GM18498 (cell line): ENCODE measurements around the gene EIF4EBP3.

ENCODE experiments used
- ATAC-seq: cut with Tn5 transposase; IDR thresholded peaks from one replicate; pipeline ENCODE4 v1.9.1; 2021; ENCODE audit warnings: mild to moderate bottlenecking, moderate library complexity; ENCODE audit not compliant: unreplicated experiment

Gene EIF4EBP3

DNA sequence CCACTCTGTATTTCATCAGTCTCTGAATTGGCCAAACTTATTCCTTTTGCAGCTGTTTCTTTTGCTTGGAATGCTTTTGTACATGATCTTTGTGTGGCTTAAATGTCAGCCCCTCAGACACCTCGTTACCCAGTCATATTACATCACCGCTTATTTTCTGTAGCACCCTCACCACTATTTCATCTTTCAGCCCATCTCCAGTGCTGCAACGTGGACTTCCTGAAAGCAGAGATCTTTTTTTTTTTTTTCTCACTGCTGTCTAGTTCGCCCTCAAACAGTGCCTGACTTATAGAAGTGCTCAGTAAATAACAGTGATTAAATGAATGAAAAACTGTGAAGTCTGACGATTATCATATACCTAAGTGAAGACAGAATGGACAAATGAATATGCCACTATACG, 9.0 kb downstream of the EIF4EBP3 start:
- no peak for ATAC-seq

DNA sequence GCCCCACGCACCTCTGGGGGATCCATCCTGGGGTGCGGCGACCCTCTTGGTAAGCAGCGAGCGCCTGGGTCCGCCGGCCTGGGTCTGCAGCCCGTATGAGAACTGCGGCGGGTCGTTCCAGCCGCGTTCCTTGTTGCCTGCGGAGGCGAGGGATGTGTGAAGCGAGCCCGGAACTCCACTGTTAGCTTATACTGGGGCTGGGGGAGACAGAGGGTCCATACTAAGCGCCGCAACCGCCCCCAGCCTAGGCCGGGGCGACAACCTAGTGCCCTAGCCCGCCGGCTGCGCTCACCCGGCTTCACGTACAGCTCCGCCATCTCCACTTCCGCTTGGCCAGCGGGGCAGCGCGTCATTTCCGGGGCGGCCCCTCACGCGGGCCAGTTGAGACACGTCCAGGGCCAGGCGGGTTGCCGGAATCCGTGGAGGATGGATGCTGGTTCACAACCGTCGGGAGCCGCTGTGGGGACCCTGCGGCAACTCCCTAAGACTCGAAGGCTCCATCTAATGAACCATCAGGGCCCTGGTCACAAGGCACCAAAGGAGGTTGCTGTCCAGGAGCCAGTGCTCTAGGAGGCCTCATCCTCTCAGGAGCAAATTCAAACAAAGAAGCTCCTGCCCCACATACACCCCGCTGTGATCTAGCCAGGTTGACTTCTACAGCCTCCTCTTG, 9.8 kb downstream of the EIF4EBP3 start, which contains the start of gene SRA1:
Gene SRA1 (minus strand): TSS at position 338 of the 670 bp plus-strand sequence. CDS start 21 bp downstream, at position 317.
- peak; percentile 96 for ATAC-seq

DNA sequence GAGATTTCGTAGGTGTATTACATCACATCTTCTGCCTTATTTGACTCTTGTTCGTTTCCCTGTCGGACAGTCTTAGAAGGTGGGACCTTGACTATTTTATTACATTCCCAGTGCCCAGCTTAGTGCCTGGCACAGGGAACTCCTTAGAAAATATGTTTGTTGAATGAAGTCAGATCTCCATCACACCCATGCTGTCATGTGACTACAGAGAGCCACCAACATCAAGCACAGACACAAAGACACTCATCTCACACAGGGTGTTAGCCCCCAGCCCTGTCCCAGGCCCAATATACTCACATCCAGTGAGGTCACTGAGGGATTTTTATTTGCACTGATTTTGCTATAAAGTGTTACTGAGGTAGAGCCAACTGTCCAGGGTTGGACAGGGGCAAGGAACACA, 10.5 kb downstream of the EIF4EBP3 start:
- ATAC-seq = no peak

DNA sequence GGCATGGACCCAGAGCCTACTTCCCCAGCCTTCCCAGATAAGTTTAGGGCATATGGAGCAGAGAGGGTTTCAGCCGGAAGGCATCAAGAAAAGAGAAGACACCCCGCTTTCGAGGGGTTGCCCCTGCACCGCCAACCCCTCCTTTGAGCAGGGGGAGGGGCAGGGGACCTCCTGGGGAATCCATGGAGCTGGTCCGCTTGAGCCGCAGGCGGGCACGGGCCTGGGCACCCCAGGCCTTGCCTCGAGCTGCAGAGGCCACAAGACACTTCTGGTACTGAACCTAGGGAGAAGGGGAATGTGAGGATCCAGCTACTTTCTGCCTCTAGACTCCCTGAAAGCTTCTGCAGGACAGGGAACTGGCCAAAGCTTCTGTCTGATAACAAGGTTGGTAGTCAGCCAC, 11.1 kb downstream of the EIF4EBP3 start:
- no peak for ATAC-seq

DNA sequence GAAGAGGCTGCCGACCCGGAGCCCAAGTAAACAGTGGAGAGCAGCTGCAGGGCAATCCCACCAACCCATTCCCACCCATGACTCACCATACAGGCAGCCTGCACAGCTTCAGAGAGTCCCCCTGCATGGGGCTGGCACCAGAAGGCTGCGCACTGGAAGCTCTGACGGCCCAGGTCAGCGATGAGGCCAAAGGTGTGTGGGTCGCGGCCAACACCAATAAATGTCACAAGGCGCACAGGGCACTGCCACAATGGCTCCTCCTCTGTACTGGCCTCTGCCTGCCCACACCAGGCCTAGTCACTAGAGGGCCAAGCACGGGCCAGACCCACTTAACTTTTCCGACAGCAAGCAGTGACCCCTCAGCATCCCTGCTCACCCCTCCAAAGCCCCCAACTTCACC, 12.8 kb downstream of the EIF4EBP3 start:
- no peak for ATAC-seq

DNA sequence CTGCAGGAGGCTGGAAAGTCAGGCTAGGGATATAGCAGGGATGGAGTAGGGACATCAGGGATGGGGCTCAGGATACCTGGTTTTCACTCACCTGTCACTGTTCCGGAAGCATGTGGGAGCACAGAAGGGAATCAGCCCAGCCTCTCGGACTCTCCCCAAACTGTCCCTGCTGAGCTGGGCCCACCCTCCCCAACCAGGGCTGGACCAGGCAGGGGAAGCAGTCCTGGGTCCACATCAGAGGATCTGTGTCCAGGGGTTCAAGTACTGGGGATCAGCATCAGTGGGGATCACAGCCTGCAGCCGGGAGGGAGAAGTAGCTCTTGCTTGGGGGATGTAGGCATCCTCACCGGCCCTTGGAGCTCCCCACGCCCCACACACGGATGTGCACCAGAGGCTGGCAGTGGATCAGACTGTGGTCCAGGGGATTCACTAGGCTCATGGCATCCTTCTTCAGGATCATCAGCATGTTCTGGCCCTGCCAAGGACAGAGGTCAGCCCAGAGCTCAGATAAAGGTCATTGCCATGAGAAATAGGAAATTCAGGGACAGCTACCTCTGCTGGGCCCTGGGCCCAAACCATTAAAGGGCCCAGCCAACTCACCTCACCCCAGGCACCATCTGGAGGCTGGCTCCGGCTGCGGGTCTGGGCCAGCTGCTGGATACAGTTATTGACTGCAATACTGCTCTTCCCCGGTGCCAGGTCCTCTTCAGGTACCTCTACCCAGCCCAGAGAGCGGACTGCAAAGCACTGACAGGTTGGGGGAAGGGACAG, 14.5 kb downstream of the EIF4EBP3 start:
- no peak for ATAC-seq

DNA sequence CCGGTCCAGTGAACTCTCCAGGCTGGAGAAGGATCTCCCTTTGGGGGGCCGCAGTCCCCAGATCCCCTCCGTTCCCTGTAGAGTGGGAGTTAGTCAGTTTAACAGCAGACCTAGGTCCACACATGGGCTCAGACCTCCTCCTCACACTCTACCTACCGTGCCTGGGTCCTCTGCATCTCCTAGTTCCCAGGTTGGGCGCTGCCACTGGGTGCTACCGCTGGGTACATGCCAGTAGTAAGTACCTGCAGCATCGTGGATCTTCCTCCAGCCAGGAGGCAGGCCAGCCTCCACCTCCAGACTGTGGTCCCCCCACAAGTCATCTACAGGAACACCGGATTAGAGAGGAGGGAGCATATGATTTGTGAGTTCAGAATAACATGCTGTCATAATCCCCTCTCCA, 16.1 kb downstream of the EIF4EBP3 start:
- no peak for ATAC-seq

DNA sequence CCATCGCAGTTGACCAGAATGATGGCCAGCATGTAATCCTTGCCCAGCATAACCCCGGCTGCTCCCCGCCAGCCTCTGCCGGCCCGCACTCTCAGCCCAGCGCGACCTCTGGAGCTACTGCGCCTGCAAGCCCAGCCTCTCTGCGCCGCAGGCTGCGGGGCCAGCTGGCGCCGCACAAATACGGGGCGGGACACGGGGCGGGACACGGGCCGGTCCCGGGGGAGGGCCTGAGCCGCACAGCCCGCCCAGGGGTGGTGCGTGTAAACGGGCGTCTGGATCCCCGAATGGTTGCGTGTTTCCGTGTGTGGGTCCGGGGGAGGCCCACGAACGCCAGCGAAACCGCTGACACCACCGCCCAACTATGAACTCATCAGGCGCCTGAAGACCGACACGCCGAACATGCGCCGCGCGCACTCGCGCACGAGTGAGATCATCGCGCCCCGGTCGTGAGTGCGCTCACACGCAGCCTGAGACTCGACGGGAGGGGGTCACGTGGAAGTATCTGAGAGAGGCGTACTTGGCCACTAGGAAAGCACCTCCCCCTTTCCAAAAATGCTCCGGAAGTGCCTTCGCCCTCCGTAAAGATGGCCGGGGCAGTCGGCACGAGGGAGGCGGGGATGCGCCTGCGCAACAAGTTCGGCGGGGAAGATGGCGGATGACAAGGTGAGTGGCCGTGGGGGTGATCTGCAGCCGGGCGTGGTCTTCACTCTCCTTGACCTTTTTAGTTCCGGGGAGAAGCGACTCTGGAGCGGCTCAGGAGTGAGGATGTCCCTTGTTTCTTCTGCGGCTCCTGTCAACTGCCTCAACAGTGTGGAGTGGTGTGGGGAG, 16.9 kb downstream of the EIF4EBP3 start, which contains the start of the genes APBB3 and SLC35A4:
Gene APBB3 (minus strand): TSS at position 403 of the 828 bp plus-strand sequence. CDS start 353 bp downstream, at position 50.
Gene SLC35A4 (plus strand): TSS at position 633 of the 828 bp plus-strand sequence. CDS start 2,342 bp downstream, outside the sequence.
- peak; percentile 89 for ATAC-seq

DNA sequence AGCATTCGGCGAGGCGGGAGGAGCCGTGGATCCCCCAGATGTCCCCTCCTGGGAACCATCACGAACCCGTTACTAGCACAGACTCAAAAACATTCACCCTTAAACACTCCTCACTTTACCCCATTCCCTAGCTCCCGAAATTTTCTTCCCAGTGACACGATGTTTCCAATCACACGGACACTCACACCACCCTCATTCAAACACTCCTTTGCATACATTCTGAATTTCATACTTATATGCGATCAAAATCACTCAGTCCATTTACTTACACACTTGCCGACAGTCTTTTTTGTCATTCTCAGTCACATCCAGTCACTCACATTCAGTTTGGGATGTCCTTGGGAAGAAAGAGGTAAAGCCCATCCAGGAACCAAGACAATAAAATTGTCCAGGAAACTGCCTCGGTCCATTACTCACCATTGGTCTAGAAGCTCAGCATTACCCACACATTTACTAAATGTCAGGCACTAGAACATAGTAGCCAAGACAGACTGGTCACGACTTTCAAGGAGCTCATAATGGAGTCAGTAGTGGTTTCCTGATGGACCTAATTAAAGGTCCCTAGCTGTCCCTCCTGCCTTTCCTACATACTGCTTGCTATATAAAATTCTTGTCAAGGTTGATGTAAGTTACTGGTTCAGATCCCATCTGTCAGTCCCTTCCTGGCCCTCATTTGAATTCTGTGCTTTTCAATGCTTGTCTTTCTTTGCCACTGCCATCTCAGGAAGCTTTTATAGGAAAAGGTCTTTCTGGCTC, 17.7 kb downstream of the EIF4EBP3 start:
- ATAC-seq = no peak

DNA sequence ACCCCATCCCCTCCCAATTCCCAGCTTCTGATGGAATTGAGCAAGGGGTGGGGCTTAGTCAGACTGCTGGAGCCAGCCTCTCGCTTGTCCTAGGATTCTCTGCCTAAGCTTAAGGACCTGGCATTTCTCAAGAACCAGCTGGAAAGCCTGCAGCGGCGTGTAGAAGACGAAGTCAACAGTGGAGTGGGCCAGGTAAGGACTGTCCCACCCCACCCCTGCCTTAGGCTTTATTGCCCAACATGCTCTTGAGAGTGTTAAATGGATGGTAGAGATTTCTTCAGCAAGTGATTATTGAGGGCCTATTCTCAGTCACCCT, 18.3 kb downstream of the EIF4EBP3 start:
- ATAC-seq = no peak

DNA sequence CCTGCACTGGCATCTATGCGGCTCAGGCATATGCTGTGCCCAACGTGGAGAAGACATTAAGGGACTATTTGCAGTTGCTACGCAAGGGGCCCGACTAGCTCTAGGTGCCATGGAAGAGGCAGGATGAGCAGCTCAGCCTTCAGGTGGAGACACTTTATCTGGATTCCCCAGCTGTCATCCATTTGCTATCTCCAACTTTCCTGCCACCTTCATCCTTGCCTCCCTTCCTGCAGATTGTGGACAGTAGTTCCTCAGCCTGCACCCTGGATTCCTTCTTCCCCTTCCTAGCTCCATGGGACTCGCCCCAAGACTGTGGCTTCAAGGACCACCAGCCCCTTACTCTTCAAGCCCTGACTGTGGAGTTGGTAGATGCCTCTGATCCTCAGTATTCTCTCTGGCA, 19.2 kb downstream of the EIF4EBP3 start:
- ATAC-seq = no peak

DNA sequence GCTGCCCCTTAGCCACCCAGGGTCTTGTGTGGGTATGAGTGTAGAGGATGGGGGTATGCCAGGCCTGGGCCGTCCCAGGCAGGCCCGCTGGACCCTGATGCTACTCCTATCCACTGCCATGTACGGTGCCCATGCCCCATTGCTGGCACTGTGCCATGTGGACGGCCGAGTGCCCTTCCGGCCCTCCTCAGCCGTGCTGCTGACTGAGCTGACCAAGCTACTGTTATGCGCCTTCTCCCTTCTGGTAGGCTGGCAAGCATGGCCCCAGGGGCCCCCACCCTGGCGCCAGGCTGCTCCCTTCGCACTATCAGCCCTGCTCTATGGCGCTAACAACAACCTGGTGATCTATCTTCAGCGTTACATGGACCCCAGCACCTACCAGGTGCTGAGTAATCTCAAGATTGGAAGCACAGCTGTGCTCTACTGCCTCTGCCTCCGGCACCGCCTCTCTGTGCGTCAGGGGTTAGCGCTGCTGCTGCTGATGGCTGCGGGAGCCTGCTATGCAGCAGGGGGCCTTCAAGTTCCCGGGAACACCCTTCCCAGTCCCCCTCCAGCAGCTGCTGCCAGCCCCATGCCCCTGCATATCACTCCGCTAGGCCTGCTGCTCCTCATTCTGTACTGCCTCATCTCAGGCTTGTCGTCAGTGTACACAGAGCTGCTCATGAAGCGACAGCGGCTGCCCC, 19.8 kb downstream of the EIF4EBP3 start:
- no peak for ATAC-seq

DNA sequence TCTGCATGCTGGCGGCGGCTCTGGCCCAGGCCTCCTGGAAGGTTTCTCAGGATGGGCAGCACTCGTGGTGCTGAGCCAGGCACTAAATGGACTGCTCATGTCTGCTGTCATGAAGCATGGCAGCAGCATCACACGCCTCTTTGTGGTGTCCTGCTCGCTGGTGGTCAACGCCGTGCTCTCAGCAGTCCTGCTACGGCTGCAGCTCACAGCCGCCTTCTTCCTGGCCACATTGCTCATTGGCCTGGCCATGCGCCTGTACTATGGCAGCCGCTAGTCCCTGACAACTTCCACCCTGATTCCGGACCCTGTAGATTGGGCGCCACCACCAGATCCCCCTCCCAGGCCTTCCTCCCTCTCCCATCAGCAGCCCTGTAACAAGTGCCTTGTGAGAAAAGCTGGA, 20.4 kb downstream of the EIF4EBP3 start:
- no peak for ATAC-seq

DNA sequence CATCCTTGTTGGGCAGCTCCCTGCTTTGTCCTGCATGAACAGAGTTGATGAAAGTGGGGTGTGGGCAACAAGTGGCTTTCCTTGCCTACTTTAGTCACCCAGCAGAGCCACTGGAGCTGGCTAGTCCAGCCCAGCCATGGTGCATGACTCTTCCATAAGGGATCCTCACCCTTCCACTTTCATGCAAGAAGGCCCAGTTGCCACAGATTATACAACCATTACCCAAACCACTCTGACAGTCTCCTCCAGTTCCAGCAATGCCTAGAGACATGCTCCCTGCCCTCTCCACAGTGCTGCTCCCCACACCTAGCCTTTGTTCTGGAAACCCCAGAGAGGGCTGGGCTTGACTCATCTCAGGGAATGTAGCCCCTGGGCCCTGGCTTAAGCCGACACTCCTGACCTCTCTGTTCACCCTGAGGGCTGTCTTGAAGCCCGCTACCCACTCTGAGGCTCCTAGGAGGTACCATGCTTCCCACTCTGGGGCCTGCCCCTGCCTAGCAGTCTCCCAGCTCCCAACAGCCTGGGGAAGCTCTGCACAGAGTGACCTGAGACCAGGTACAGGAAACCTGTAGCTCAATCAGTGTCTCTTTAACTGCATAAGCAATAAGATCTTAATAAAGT, 21.1 kb downstream of the EIF4EBP3 start:
- no peak for ATAC-seq

DNA sequence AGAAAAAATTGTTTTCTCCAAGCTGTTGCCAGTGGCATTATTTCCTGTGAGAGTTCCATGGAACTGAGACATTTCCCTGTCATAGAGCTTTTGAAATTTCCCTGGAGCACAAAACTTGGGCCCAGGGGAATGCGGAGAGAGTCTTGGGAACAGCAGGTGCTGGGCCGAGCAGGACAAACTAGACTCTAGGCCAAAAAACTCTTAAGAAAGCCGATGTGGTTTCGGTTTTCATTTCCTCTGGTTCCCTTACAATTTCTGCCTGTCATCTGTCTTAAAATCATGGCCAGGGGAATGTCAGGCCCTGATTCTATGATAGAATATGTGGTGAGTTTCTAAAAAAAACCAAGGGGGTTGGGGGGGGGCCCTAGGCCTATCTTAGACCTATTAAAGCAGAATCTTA, 21.7 kb downstream of the EIF4EBP3 start:
- ATAC-seq = no peak

DNA sequence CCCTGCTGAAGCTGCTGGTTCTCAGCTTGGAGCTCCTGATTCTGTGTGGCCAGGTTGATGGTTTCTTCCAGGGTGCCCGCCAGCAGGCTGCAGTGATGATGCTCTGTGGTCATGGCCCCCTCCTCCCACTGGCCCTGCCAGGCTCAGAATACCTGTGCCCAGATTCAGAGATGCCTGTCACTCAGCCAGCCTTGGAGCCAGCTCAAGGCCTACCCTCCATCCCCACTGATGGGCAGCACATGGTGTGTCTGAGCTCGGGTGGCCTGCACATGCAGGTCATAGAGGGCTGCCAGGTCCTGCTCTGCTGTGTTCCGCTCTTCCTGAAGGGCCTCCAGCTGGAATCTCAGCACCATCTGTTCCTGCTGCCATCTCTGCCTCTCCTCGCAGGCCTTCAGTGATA, 22.6 kb downstream of the EIF4EBP3 start:
- ATAC-seq = no peak

DNA sequence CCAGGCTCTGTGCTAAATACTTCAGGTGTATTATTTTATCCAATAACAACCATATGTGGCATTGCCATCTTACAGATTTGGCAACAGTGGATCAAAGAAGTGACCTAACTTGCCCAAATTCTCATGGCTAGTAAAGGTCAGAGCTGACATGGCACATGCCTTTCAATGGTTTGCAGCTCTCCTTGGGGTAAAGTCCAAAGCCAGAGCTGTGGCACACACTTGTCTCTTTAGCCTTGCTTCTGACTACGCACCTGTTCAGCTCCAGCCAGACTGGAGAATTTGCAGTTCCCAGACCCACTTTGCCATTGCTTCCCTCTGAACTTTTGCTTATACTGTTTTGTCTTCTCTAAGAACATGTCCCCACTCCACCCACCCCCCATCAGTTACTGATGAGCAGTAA, 23.0 kb downstream of the EIF4EBP3 start:
- ATAC-seq = no peak

DNA sequence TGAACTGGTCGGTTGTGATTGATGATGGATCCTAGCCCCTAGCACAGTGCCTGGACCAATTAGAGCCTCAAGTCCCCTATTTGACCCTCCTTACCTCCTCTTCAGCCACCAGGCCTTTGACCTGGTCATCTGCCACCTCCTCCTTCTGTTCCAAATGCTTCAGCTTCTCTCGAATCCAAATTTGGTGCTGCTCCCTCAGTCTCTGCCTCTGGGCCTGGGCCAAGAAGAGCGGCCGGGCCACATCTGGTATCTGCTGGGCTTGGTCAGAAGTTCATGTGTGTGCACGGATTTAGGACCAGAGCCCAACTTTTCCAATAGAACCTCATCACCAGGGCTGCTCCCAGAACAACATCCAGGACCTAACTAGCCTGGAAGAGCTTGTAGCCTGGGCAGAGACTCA, 23.6 kb downstream of the EIF4EBP3 start:
- no peak for ATAC-seq

DNA sequence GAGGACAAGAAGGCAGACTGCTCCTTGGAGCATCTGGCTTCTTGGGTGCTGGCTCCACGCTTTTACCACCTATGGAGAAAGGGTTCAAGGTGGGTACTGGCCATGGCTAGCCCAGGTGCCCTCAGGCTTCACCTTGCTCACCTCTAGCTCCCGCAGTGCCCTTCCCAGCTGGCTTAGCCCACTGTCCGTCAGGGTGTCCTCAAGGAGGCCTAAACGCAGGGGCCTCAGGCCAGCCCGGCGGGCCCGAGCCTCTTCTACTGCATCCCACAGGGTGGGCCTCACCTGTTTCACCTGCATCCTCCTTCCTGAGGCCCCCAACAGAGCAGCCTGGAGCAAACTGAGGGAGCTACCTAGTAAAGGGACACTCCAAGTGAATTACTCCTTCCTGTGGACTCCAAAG, 26.2 kb downstream of the EIF4EBP3 start:
- no peak for ATAC-seq

DNA sequence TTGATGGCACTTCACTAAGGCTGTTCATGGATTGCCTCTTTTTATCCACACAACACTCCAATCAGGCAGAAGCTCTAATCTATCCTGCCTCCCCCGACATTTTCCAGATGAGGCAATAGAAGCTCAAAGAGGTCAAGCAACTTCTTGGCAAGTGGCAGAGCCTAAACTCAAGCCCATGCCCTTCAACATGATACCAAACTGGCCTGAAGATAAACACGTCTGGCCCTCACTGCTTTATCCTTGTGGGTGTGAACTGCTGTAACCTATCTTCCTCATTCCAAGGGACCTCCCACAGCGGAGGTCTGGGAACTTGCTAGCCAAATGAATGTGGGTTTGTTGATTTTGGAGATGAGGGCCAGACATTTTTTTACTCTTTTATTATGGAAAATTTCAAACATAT, 26.7 kb downstream of the EIF4EBP3 start:
- ATAC-seq = no peak
